Stimulated activated CD8-positive, alpha-beta memory T cell treated with anti-CD3 and anti-CD28 coated beads, Interleukin-2, amount 100 ng/mL, for 1 hour (primary cell): ENCODE data around the gene TTC28.
"Not testable (repeated sequence)": the region's sequence is repeated elsewhere in the genome, so short reads cannot be mapped to it uniquely, and the experiment has no call there.

Experiments used
- DNase-seq, 2 donors: peaks; one replicate each; pipeline ENCODE4 v3.0.0-alpha.2; 2020; ENCODE audit warnings: low read depth in 2 of 2

Gene TTC28

DNA sequence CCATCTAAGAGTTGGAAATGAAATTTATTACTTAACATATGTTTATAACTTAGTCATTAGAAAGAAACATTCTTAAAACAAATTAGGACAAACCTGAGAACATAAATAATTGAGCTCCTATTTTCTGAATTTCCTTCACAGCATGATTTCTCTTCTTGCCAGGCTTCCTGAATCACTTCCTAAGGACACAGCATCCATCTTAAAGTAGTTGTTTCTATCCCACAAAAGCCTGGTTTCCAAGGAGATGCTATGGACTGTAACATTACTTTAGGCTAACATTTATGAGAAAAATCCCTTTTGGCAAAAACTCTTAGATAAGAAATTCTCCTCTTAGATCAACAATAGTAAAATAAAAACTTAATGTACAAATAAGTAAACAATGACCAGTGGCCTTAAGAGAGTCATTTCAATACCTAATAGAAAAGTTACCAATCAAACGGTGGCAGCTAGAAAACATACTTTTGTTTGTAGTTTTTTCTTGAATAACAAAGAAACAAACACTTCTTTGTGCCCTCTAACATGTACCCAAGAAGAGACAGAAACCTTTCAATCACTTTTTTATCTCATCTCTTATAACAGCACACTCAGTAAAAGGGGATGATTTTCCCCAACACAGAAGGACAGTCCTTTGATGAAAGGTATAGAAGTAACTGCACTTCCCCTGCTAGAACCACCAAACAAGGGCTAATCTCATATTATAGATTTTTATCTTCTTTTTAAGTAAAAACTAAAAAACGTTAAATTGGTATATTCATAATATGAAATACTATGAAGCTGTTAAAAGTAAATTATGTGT lies 74.5 kb downstream of the TTC28 start:
- DNase-seq = no peak

DNA sequence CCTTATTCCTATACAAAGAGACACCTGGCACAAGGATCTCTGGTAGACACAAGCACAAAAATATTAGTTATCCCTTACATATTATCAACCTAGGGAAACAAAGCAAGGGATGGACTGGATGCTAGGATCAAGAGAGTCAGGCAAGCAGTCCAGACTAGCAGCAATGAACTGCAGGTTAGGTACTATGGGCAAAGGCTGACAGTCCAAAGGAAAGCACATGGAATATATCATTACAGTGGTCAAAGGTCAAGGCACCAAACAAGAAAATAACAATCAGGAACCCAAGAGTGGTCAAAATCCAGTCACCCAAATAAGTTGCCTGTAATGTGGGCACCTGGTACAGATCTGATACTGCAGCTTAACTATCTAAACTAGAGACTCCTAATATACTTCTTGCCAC lies 77.7 kb downstream of the TTC28 start:
- no peak for DNase-seq

DNA sequence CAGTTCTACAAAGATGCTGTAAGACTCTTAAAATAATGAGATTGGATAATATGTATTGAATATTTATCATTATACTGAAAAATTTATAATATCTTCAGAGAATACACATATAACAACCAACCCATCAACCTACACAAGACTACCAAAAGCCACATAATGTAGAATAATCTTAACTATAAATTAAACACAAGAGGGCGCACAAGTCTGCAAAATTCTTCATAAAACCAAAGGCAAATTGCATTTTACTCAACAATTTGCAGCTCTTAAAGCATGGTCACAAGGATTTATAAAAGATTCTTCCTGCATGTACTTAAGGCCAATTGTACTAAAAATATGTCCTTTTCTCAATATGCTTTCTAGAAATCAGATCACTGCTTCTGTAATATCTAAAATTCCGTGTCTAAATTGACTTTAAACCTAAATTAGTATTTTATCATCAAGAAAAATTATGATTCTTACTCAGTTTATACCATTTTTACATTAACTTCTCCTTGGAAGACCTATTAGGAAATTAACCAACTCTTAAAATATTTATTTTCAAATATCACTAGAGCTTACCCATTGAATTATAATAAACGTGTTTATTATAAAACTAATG lies 79.0 kb downstream of the TTC28 start:
- DNase-seq = no peak

DNA sequence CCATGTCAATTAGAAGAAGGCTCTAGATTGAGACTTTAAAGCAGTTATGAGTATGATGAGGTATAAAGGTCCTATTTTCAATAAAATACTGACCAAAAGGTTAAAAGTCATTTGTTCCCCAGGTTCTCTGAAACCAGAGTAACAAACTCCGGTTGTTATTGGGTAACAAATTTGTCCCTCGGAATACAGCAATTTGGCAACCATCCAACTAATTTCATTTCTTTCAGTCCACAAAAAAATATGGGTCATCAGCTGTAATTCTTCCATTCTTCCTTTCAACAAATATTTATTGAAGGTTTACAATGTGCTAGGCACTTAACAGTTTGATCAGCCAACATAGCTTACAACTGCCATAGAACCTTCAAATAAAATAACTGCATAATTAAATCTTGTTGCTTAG lies 79.9 kb downstream of the TTC28 start:
- DNase-seq = no peak

DNA sequence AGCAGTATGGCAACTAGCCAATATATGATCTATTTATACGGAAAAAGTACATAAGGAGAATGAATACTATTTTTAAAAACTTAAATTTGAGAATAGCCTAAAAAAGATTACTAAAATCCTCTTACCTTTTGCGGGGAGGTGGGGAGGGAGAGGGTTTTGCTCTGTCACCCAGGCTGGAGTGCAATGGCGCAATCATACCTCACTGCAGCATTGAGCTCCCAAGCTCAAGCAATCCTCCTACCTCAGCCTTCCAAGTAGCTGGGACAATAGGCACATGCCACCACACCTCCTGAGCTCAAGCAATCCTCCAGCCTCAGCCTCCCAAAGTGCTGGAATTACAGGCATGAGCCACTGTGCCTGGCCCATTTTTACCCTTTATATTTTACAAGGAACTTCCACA lies 82.0 kb downstream of the TTC28 start:
- no peak for DNase-seq

DNA sequence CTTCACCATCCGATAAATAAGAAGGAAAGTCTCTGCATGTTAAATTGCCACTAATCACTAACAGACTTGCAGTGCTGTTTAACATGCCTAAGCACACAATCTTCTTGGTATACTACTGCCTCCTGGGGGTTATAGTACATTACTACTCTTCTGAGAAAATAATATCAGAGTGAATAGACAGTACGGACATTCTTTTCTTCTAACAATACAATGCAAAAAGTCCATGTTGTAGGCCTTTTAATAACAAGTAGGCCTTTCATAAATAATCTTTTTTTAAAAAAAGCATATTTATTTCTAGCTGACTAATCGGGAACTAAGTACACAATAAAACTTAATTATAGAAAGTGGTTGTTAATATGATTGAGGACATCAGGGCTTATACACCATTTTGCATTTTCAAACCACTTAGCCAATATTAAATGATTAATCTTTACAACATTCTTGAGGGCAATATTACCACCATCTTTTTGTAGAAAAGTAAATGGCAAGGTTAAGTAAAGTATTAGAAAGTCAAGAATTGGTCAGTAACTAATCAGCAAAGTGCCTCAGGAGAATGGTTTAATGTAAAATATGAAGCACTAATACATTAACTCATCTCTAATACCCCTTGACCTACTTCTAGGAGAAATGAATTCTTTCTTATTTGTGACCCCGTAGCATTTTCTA lies 84.7 kb downstream of the TTC28 start:
- DNase-seq = no peak

DNA sequence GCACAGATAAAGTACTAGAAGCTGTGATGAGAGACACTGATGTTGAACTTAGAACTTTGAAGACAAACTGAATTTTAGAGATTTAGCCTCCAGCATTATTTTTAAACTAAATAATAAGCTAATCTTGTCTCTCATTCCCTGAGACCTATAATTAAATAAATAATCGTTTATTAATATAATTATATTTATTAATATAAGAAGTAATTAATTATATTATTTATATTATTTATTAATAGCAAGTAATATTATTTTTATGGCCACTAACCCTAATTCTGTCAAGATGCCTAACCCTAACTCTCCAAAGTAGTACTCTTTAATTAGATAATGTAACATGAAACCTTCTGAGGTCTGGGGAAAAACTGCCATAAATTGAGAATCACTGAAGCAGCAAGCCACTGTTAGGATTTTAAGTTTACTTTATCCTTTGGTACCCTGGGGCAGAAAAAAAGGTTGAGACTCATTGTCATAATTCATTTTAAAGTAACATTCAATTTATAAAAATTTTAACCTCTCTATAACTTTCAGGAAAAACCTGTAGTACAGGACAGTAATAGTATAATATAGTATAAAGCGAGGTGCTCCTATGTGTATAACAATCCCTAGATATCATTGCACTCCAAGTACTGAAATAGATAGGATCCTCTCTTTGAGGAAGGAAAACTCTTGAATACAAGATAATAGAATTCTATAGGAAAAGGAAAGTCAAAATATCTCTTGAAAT lies 85.4 kb downstream of the TTC28 start:
- DNase-seq = no peak

DNA sequence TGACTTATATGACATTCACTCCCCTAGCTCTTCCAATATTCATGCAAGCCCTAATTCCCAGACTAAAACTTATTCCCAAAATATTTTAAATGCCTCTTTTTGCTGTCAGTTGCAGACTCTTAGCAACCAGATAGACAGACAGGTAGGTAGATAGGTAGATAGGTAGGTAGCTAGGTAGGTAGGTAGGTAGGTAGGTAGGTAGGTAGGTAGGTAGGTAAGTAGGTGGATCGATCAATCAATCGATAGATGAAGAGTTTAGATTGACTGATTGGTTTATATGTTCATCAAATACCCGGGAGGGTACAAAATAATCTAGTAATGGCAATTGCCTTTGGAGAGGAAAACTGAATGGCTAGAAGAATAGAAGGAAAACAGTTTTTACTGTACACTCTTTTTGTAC lies 86.3 kb downstream of the TTC28 start:
- DNase-seq = no peak

DNA sequence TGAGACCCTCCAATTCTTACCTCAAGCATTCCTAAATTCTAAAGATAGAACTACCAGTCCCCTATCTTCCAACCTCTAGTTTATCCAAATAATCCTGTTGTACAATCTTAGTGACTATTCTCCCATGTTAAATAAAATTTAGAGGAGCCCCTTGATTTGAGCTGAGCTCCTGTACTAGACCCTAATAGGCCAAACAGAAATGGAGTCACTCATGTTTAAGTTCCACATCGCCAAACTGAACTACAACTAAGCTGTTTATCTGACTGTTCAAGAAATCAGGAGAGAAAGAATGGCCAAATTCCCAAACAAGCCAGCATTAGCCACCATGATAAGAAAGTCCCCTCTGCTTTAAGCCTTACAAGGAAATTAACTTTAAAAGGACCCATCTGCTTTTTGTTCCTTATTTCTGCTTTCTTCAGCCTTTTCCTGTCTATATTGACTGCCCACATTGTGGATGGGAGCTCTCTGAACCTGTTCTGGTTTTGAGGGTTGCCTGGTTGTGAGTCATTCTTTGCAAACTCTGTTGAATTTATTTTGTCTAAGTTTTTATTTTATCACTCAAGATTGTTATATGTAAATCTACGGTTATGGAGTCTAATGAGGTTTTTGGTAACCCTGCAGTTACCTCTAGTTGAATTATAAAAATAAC lies 90.4 kb downstream of the TTC28 start:
- no peak for DNase-seq

DNA sequence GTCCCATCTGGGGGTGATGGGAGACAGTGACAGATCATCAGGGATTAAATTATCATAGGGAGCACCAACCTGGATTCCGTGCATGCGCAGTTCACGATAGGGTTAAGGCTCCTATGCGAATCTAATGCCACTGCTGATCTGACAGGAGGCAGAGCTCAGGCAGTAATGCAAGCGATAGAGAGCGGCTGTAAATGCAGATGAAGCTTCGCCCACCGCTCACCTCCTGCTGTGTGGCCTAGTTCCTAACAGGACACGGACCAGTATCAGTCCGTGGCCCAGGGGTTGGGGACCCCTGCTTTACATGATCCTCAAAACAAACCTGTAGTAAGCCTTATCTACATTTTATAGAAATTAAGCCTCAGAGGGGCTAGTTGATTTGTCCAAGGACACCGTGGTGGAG lies 94.3 kb downstream of the TTC28 start:
- no peak for DNase-seq

DNA sequence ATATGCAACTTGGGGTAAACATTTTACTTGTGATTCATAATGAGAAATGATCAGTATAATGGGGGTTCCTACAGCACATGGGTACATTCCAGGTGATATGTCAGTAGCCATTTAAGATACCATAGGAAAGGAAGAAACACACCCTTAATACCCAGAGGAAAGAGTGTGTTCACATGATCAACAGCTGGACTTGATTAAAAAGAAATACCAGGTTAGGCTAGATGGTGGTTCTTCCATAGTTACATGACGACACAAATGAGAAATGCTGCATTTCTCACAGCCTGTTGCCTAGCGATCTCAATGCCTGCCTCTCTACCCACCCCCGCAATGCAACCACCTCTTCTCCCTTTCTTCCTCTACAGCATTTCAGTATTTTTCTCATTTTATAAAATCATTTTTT lies 96.8 kb downstream of the TTC28 start:
- DNase-seq = no peak

DNA sequence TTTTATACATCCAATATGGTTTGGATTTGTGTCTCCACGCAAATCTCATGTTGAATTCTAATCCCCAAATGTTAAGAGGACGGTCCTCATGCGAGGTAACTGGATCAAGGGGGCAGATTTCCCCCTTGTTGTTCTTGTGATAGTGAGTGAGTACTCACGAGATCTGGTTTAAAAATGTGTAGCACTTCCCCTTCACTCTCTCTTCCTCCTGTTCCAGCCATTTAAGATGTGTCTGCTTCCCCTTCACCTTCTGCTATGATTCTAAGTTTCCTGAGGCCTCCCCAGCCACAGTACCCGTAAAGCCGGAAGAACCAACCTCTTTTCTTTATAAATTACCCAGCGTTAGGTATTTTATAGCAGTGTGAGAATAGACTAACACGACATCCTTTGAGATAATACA lies 98.6 kb downstream of the TTC28 start:
- no peak for DNase-seq

DNA sequence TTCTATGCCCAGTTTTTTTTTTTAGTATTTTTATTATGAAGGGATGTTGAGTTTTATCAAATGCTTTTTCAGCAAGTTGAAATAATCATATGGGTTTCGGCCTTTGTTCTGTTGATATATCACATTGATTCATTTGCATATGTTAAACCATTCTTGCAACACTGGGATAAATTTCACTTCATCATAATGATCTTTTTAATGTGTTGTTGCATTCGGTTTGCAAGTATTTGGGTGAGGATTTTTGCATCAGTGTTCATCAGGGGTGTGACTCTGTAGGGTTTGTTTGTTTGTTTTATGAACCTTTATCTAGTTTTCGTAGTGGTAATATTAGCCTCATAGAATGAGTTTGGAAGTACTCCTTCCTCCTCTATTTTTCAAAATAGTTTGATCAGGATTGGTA lies 103.5 kb downstream of the TTC28 start:
- DNase-seq = no peak

DNA sequence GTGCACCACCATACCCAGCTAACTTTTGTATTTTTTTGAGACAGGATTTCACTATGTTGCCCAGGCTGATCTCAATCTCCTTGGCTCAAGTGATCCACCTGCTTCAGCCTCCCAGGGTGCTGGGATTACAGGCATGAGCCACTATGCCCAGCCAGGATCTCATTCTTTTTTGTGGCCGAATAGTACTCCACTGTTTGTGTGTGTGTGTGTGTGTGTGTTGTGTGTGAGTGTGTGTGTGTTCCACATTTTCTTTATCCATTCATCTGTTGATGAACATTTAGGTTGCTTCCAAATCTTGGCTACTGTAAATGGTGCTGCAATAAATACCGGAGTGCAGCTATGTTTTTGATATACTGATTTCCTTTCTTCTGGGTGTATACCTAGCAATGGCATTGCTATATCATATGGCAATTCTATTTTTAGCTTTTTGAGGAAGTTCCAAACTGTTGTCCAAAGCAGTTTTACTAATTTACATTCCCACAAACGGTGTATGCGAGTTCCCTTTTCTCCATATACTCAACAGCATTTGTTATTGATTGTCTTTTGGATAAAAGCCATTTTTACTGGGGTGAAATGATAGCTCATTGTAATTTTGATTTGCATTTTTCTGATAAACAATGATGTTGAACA lies 105.4 kb downstream of the TTC28 start:
- DNase-seq = no peak

DNA sequence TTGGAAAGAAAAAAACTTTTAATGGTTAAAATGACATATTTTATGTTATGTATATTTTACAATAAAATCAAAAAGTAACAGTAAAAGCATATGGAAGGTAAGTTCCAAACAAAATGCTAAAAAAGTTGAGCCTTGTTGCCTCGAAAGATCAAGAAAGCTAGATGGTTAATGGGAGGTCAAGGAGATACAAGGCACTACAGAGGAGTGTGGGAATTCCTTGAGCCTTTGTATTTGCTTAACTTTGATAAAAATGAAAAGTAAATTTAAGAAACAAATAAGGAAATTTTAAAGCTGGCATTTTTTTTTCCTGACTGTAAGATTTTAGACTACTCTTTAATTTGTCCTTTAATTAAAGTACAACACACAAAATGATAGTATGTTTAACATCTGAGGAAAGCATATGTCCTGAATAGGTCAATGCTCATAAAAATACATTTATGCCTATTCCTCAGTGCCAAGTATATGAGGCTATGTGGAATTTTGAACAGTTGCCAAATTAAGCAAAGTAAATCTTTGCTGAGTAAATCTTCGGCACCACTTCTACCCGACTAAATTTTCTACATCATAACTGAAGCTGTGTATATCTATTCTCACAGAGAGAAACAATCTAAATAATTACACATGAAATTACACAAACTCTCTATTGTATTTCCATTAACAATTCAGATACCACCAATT lies 108.8 kb downstream of the TTC28 start:
- no peak for DNase-seq

DNA sequence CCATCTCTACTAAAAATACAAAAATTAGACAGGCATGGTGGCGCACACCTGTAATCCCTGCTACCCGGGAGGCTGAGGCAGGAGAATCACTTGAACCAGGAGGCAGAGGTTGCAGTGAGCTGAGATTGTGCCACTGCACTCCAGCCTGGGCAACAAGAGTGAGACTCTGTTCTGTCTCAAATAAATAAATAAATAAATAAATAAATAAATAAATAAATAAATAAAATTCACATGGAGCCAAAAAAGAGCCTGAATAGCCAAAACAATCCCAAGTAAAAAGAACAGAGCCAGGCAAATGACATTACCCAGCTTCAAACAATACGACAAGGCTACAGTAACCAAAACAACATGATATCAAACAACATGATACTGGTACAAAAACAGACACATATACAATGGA lies 110.7 kb downstream of the TTC28 start:
- DNase-seq = not testable (repeated sequence)

DNA sequence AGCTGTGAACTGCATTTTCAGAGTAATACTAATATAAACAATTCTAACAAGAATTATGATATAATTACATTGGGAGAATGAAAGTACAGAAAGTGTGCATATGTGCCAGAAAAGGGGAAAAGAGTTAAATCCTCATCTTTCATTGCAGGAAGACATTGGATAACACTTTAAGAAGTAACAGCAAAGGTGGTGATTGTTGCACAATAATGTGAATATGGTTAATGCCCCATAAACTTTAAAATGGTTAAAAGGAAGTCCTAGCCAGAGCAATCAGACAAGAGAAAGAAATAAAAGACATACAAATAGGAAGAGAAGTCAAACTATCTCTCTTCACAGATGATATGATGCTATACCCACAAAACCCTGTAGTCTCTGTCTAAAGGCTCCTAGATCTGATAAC lies 111.5 kb downstream of the TTC28 start:
- DNase-seq = no peak

DNA sequence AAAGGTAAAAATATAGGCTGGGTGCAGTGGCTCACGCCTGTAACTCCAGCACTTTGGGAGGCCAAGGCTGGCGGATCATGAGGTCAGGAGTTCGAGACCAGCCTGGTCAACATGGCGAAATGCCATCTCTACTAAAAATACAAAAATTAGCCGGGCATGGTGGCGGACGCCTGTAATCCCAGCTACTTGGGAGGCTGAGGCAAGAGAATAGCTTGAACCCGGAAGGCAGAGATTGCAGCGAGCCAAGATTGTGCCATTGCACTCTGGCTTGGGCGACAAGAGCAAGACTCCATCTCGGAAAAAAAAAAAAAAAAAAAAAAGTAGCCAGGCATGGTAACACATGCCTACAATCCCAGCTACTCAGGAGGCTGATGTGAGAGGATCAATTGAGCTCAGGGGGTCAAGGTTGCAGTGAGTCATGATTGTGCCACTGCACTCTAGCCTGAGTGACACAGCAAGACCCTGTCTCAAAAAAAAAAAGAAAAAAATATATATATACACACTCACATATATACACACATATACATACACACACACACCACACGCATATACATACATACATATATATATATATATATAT lies 112.6 kb downstream of the TTC28 start:
- DNase-seq = not testable (repeated sequence)

DNA sequence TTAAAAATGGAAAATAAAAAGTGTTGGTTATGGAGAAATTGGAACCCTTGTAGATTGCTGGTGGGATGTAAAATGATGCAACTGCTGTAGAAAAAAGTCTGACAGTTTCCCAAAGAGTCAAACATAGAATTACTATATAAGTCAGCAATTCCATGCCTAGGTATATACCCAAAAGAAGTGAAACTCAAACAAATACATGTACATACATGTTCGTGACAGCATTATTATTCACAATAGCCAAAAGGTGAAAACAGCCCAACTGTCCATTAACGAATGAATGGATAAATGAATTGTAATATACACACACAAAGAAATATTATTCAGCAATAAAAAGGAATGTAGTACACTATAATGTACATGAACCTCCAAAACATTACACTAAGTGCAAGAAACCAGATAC lies 116.0 kb downstream of the TTC28 start:
- DNase-seq = no peak

DNA sequence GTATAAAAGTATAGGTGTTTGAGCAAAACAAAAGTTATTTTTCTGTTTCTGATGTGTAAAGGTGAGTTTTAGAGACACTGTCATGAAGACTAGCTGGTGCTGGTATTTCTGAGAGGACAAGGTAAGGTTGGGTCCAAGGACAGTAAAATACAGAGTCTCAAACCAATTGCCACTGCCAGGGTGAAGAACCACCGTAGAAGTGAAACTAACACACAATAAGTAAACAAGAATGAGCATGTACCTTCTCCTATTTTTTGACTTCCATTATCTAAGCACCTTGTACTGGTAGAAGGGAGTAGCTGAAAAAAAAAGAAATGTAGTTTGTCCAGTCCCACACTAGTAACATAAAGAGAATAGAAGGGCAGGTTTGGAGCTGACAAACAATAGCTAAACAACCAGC lies 117.3 kb downstream of the TTC28 start:
- DNase-seq = no peak

DNA sequence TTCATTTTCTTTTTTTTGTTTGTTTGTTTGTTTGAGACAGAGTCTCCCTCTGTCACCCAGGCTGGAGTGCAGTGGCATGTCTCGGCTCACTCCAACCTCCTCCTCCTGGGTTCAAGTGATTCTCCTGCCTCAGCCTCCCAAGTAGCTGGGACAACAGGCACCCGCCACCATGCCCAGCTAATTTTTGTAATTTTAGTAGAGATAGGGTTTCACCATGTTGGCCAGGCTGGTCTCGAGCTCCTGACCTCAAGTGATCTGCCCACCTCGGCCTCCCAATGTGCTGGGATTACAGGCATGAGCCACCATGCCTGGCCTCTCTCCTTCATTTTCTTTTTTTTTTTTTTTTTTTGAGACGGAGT lies 118.9 kb downstream of the TTC28 start:
- not testable (repeated sequence) for DNase-seq
